ENCODE results near the gene CARD11. TPM values are rescaled to one million over a fixed set of nuclear protein-coding genes. Genes with fewer than 3 reads are reported as not detected.

Gene CARD11
- total RNA-seq, 1 experiment from 2014 or later, result 0.82 TPM

- no peaks in the 10 kb centered on the region for H3K27me3 ChIP-seq (ENCODE audit: control insufficient read depth, insufficient read depth, low read length)
- no peak overlapping the region for H3K4me3 ChIP-seq (ENCODE audit: low read depth in 2 of 2, low read length in 2 of 2)
- BruUV-seq (replicated peaks), result no TSS peak
- DNase-seq (ENCODE audit: low read depth, low spot score), result no peak
- in situ Hi-C loops (cut with HindIII; ENCODE audit: low pct_unique_long_range_greater_than_20kb, low sequenced_read_pairs), result no loop called here
- POLR2A ChIA-PET, result no interaction called here
- no peaks in the 10 kb centered on the region for H3K4me1 ChIP-seq (ENCODE audit: control insufficient read depth, insufficient read depth, low read length)
- H3K9me3 ChIP-seq (ENCODE audit: control insufficient read depth, insufficient read depth, low read depth, low read length), result no peaks in the 10 kb centered on the region
- CTCF ChIA-PET, result interaction anchor here (0.7 kb wide), 1 partner anchor 172 kb away, joined by 3 read pairs; no protein-coding TSS in a partner anchor
- no peak for ATAC-seq
- TF ChIP-seq POLR2AphosphoS5 (IDR thresholded peaks at IDR 0.05; ENCODE audit: low read depth, low read length), result no peak
- TF ChIP-seq SIN3A (IDR thresholded peaks at IDR 0.05; ENCODE audit: borderline replicate concordance, insufficient read depth, low read depth, low read length), result no peak
- TF ChIP-seq REST (IDR thresholded peaks at IDR 0.05; ENCODE audit: insufficient read depth in 1 of 2, low read depth in 2 of 2, low read length in 1 of 2), result no peak
- TF ChIP-seq CTCF (IDR thresholded peaks at IDR 0.05), result no peak
- TF ChIP-seq TCF7L2 (IDR thresholded peaks at IDR 0.05; ENCODE audit: low read depth, low read length), result no peak
- H3K27ac ChIP-seq (ENCODE audit: low read length), result no peak overlapping the region
- no peaks in the 10 kb centered on the region for H3K36me3 ChIP-seq (ENCODE audit: control insufficient read depth, insufficient read depth, low read length)
- intact Hi-C loops (cut with micrococcal nuclease; ENCODE audit: unreplicated experiment), result no loop called here
Observed at GRCh38 chr7:2928613-2929311, 114.9 kb downstream of the CARD11 start.

- CTCF ChIA-PET, result interaction anchor here (0.7 kb wide), 2 partner anchors 38 to 173 kb away, joined by 3 to 6 read pairs; no protein-coding TSS in a partner anchor
- intact Hi-C loops (cut with micrococcal nuclease; ENCODE audit: unreplicated experiment) (no loop called here), in situ Hi-C loops (cut with HindIII; ENCODE audit: low pct_unique_long_range_greater_than_20kb, low sequenced_read_pairs) (no loop called here)
- H3K27ac ChIP-seq (ENCODE audit: low read length), result no peak overlapping the region
- TF ChIP-seq TCF7L2 (IDR thresholded peaks at IDR 0.05; ENCODE audit: low read depth, low read length) (no peak), POLR2AphosphoS5 (IDR thresholded peaks at IDR 0.05; ENCODE audit: low read depth, low read length) (no peak), CTCF (IDR thresholded peaks at IDR 0.05) (no peak), SIN3A (IDR thresholded peaks at IDR 0.05; ENCODE audit: borderline replicate concordance, insufficient read depth, low read depth, low read length) (no peak), REST (IDR thresholded peaks at IDR 0.05; ENCODE audit: insufficient read depth in 1 of 2, low read depth in 2 of 2, low read length in 1 of 2) (no peak)
- no peaks in the 10 kb centered on the region for H3K9me3 ChIP-seq (ENCODE audit: control insufficient read depth, insufficient read depth, low read depth, low read length)
- H3K4me1 ChIP-seq (ENCODE audit: control insufficient read depth, insufficient read depth, low read length), result no peaks in the 10 kb centered on the region
- BruUV-seq (replicated peaks), result no TSS peak
- ATAC-seq (no peak), DNase-seq (ENCODE audit: low read depth, low spot score) (no peak)
- H3K27me3 ChIP-seq (ENCODE audit: control insufficient read depth, insufficient read depth, low read length), result no peaks in the 10 kb centered on the region
- no peak overlapping the region for H3K4me3 ChIP-seq (ENCODE audit: low read depth in 2 of 2, low read length in 2 of 2)
- H3K36me3 ChIP-seq (ENCODE audit: control insufficient read depth, insufficient read depth, low read length), result no peaks in the 10 kb centered on the region
- POLR2A ChIA-PET, result no interaction called here
Observed at GRCh38 chr7:2928256-2928612, 115.4 kb downstream of the CARD11 start.
